Putamen (tissue), 1 donor: ENCODE measurements around the gene ALDH1A3.
A peak's percentile ranks its signal among the peaks of the same experiment; 100 is the strongest.

Source experiments
- DNase-seq: peaks from one replicate; pipeline ENCODE4 v3.0.0-alpha.2; 2016; ENCODE audit warnings: low spot score

ALDH1A3 gene

GRCh38 chr15:100859970-100860828 lies 19.4 kb upstream of the ALDH1A3 start:
- no peak for DNase-seq

GRCh38 chr15:100860829-100861510 lies 18.7 kb upstream of the ALDH1A3 start:
- DNase-seq = no peak

GRCh38 chr15:100861511-100861991 lies 18.1 kb upstream of the ALDH1A3 start:
- peak; percentile 91 for DNase-seq

GRCh38 chr15:100862162-100862561 lies 17.5 kb upstream of the ALDH1A3 start:
- DNase-seq = no peak

- no peak for DNase-seq
Observed at GRCh38 chr15:100863075-100863795, 16.4 kb upstream of the ALDH1A3 start.

GRCh38 chr15:100863796-100864267 lies 15.8 kb upstream of the ALDH1A3 start:
- peak; percentile 86 for DNase-seq

- no peak for DNase-seq
Observed at GRCh38 chr15:100866386-100867330, 13.0 kb upstream of the ALDH1A3 start.

- DNase-seq = no peak
Observed at GRCh38 chr15:100867433-100867832, 12.2 kb upstream of the ALDH1A3 start.

- no peak for DNase-seq
Observed at GRCh38 chr15:100869151-100869999, 10.3 kb upstream of the ALDH1A3 start.

- peak; percentile 62 for DNase-seq
Observed at GRCh38 chr15:100873029-100873677, 6.5 kb upstream of the ALDH1A3 start.

GRCh38 chr15:100875495-100875894 lies 4.1 kb upstream of the ALDH1A3 start:
- no peak for DNase-seq

GRCh38 chr15:100875976-100876375 lies 3.7 kb upstream of the ALDH1A3 start:
- DNase-seq = no peak

- DNase-seq = no peak
Observed at GRCh38 chr15:100877551-100877950, 2.1 kb upstream of the ALDH1A3 start.

- DNase-seq = no peak
Observed at GRCh38 chr15:100878130-100878529, 1.5 kb upstream of the ALDH1A3 start.

GRCh38 chr15:100878648-100879047 lies 983 bp upstream of the ALDH1A3 start:
- no peak for DNase-seq

GRCh38 chr15:100879061-100879463 lies 569 bp upstream of the ALDH1A3 start:
- no peak for DNase-seq

GRCh38 chr15:100880139-100880896 lies 687 bp downstream of the ALDH1A3 start:
- no peak for DNase-seq

- DNase-seq = no peak
Observed at GRCh38 chr15:100880897-100881242, 1.2 kb downstream of the ALDH1A3 start.
